ENCODE data around the gene SLC9A3. TPM values are rescaled to one million over a fixed set of nuclear protein-coding genes. Genes with fewer than 3 reads are reported as not detected.

Gene SLC9A3
- total RNA-seq, 1 experiment from 2014 or later: 3.1 TPM

DNA sequence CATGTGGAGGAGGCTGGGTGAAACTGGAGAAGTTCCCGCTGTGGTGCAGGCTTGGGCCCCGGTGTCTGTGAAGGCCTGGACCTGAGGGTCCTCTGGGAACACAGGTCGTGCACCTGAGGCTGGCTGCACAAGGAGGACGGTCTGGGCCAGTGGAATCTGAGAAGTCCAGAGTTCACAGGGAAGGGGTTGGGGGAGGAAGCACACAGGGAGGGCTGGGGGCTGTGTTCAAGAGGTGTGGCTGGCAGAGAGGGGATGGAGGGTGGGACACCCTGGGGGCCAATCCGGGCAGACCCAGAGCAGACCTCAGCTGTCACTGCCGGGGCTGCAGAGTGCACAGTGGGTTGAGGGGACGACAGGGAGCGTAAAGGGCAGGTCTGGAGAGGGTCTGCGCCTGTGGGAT is 2.6 kb downstream of the SLC9A3 start:
- H3K27me3 ChIP-seq (replicated peaks): peaks cover 71% of the 10 kb centered on the region
- H3K9me3 ChIP-seq (replicated peaks): no peaks in the 10 kb centered on the region
- H3K27ac ChIP-seq: no peak overlapping the region
- no peaks in the 10 kb centered on the region for H3K36me3 ChIP-seq
- H3K4me3 ChIP-seq: no peak overlapping the region
- no peak for DNase-seq (ENCODE audit: low read depth in 1 of 2, low spot score in 2 of 2)
- no peaks in the 10 kb centered on the region for H3K4me1 ChIP-seq (replicated peaks)

DNA sequence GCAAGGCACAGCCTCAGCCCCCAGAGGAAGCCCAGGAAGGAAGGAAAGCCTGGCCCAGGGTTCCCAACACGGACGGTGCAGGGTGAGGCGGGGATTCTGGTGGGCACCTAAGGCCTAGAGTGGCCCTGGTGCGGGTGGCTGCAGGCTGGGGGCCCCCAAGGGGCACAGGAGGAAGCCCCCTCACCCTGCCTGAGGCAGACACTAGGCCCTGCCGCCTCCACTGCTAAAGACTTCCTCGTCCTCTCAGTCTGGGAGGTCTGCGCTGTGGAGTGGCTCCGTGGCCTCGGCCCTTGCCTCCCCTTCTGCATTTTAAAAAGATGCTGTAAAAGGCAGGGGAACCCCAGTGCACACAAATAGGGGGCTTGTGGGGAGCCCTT is 3.4 kb downstream of the SLC9A3 start:
- H3K9me3 ChIP-seq (replicated peaks): no peaks in the 10 kb centered on the region
- H3K27me3 ChIP-seq (replicated peaks): peaks cover 62% of the 10 kb centered on the region
- no peak overlapping the region for H3K4me3 ChIP-seq
- H3K4me1 ChIP-seq (replicated peaks): no peaks in the 10 kb centered on the region
- H3K27ac ChIP-seq: no peak overlapping the region
- no peak for DNase-seq (ENCODE audit: low read depth in 1 of 2, low spot score in 2 of 2)
- H3K36me3 ChIP-seq: no peaks in the 10 kb centered on the region

GRCh38 chr5:520196-520849 is 3.9 kb downstream of the SLC9A3 start:
- peaks cover 57% of the 10 kb centered on the region for H3K27me3 ChIP-seq (replicated peaks)
- H3K9me3 ChIP-seq (replicated peaks): no peaks in the 10 kb centered on the region

DNA sequence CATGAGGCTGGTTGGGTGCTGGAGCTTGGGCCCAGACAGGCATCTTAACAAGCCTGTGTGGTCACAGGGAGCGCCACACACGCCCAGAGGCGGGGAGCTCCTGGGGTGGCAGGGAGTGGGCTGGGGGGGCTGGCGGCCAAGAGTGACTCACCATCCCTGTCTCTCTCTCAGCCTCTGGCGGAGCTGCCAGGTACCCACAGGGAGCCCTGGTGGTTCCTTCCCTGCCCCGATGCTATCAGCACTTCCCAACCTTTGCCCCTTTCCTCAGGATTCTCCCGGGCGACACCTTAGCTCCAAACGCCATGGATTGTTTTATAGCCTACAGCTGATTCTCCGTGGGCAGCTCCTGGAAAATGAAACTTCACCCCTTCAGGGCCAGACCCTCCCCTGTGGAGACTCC is 5.5 kb downstream of the SLC9A3 start:
- no peak for DNase-seq (ENCODE audit: low read depth in 1 of 2, low spot score in 2 of 2)
- Histone ChIP-seq H3K27me3 (replicated peaks) (peaks cover 56% of the 10 kb centered on the region), H3K9me3 (replicated peaks) (no peaks in the 10 kb centered on the region)

More at GRCh38 chr5:520196-520849, 3.9 kb downstream of the SLC9A3 start:
- no peak overlapping the region for H3K4me3 ChIP-seq
- no peak overlapping the region for H3K27ac ChIP-seq
- no peaks in the 10 kb centered on the region for H3K4me1 ChIP-seq (replicated peaks)
- no peaks in the 10 kb centered on the region for H3K36me3 ChIP-seq
- no peak for DNase-seq (ENCODE audit: low read depth in 1 of 2, low spot score in 2 of 2)

GRCh38 chr5:517535-518100 is 6.6 kb downstream of the SLC9A3 start:
- no peaks in the 10 kb centered on the region for H3K36me3 ChIP-seq
- no peaks in the 10 kb centered on the region for H3K9me3 ChIP-seq (replicated peaks)
- H3K27ac ChIP-seq: no peak overlapping the region
- no peak overlapping the region for H3K4me3 ChIP-seq
- H3K27me3 ChIP-seq (replicated peaks): peaks cover 56% of the 10 kb centered on the region
- H3K4me1 ChIP-seq (replicated peaks): no peaks in the 10 kb centered on the region
- DNase-seq (ENCODE audit: low read depth in 1 of 2, low spot score in 2 of 2): no peak

More for the DNA sequence above, 5.5 kb downstream of the SLC9A3 start:
- Histone ChIP-seq H3K27ac (no peak overlapping the region), H3K36me3 (no peaks in the 10 kb centered on the region), H3K4me3 (no peak overlapping the region), H3K4me1 (replicated peaks) (no peaks in the 10 kb centered on the region)

GRCh38 chr5:516980-517379 is 7.3 kb downstream of the SLC9A3 start:
- no peak overlapping the region for H3K27ac ChIP-seq
- no peaks in the 10 kb centered on the region for H3K4me1 ChIP-seq (replicated peaks)
- no peaks in the 10 kb centered on the region for H3K36me3 ChIP-seq
- H3K9me3 ChIP-seq (replicated peaks): no peaks in the 10 kb centered on the region
- no peak overlapping the region for H3K4me3 ChIP-seq
- peaks cover 52% of the 10 kb centered on the region for H3K27me3 ChIP-seq (replicated peaks)
- no peak for DNase-seq (ENCODE audit: low read depth in 1 of 2, low spot score in 2 of 2)

DNA sequence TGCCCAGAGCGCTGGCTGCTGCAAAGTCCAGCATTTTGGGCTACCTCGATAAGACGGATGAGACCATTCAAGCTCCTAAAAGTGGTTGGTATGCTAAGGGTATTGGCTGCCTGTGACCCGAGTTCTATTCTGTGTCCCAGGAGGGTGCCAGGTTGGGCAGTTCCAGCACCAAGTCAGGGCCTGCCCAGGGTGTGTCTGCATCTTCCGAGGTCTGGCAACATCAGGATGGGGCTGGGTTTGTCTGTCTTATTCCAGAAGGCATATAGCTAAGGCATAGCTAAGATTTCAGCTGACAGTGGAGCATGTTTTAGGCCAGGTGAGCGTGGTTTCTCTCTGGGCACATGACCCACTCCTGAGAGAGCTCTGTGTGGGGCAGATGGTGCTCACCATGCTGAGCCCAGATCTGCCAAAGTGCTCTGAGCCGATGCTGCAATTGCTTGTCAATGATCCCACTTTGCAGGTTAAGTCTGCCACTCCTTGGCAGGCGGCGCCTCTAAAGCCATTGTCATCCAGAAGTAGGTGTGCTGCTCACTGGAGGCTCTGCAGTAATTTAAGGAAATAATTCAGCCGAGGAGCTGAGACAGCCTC is 7.8 kb downstream of the SLC9A3 start:
- Histone ChIP-seq H3K9me3 (replicated peaks) (no peaks in the 10 kb centered on the region), H3K4me1 (replicated peaks) (no peaks in the 10 kb centered on the region), H3K4me3 (no peak overlapping the region), H3K27me3 (replicated peaks) (peaks cover 52% of the 10 kb centered on the region), H3K36me3 (no peaks in the 10 kb centered on the region), H3K27ac (no peak overlapping the region)
- DNase-seq (ENCODE audit: low read depth in 1 of 2, low spot score in 2 of 2): no peak

DNA sequence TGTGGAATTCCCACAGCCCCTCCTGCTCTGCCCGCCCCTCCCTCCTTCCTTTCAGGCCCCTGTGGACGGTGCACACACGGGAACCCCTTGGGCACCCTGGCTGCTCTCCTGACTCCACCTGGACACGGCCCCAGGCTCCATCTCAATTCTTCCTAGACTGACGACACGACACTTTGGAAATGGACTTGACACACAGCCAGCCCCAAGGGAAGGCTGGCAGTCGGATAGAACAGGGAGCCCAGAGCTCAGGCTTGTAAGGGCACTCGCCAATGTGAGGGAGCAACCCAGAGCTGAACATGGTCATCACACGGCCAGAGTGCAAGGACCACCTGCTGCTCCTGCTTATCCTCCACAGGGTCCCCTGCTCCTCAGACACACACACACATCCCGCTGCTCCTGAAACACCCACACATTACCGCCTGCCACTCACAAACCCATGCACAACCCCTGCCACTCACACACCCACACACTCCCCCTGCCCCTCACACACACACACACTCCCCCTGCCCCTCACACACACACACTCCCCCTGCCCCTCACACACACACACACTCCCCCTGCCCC is 8.9 kb downstream of the SLC9A3 start:
- Histone ChIP-seq H3K27me3 (replicated peaks) (peaks cover 57% of the 10 kb centered on the region), H3K4me1 (replicated peaks) (no peaks in the 10 kb centered on the region), H3K36me3 (no peaks in the 10 kb centered on the region), H3K27ac (no peak overlapping the region), H3K9me3 (replicated peaks) (no peaks in the 10 kb centered on the region), H3K4me3 (no peak overlapping the region)
- no peak for DNase-seq (ENCODE audit: low read depth in 1 of 2, low spot score in 2 of 2)

DNA sequence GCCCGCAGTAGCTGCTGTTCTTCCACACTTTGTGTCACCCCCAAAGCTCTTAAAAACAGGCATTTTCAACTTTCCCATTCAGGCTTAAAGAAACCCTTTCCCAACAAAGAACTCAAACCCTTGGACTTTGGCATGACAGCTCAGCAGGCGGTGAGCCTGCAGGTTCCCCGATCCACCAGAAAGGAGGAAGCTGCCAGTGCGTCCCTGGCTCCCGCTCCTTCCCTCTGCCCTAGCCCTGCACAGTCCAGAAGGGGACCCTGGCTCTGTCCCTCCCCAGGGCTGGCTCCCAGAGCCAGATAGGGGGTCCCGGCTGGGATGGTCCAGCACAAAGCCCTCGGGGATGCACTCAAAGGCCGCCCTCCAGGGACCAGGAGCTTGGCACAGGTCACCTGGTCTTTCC is 9.6 kb downstream of the SLC9A3 start:
- Histone ChIP-seq H3K9me3 (replicated peaks) (no peaks in the 10 kb centered on the region), H3K4me3 (no peak overlapping the region), H3K27ac (no peak overlapping the region), H3K36me3 (no peaks in the 10 kb centered on the region), H3K27me3 (replicated peaks) (peaks cover 56% of the 10 kb centered on the region), H3K4me1 (replicated peaks) (no peaks in the 10 kb centered on the region)
- DNase-seq (ENCODE audit: low read depth in 1 of 2, low spot score in 2 of 2): no peak

GRCh38 chr5:514101-514485 is 10.2 kb downstream of the SLC9A3 start:
- H3K4me3 ChIP-seq: no peak overlapping the region
- H3K36me3 ChIP-seq: no peaks in the 10 kb centered on the region
- no peaks in the 10 kb centered on the region for H3K4me1 ChIP-seq (replicated peaks)
- H3K27ac ChIP-seq: no peak overlapping the region
- DNase-seq (ENCODE audit: low read depth in 1 of 2, low spot score in 2 of 2): no peak
- H3K27me3 ChIP-seq (replicated peaks): peaks cover 52% of the 10 kb centered on the region
- H3K9me3 ChIP-seq (replicated peaks): no peaks in the 10 kb centered on the region

- Histone ChIP-seq H3K27ac (no peak overlapping the region), H3K36me3 (no peaks in the 10 kb centered on the region), H3K4me1 (replicated peaks) (no peaks in the 10 kb centered on the region), H3K4me3 (no peak overlapping the region), H3K9me3 (replicated peaks) (no peaks in the 10 kb centered on the region), H3K27me3 (replicated peaks) (peaks cover 46% of the 10 kb centered on the region)
- no peak for DNase-seq (ENCODE audit: low read depth in 1 of 2, low spot score in 2 of 2)
Observed at GRCh38 chr5:513216-514100, 10.8 kb downstream of the SLC9A3 start.

GRCh38 chr5:511476-511875 is 12.8 kb downstream of the SLC9A3 start:
- no peaks in the 10 kb centered on the region for H3K36me3 ChIP-seq
- H3K4me3 ChIP-seq: no peak overlapping the region
- no peaks in the 10 kb centered on the region for H3K9me3 ChIP-seq (replicated peaks)
- H3K27ac ChIP-seq: no peak overlapping the region
- no peaks in the 10 kb centered on the region for H3K4me1 ChIP-seq (replicated peaks)
- no peak for DNase-seq (ENCODE audit: low read depth in 1 of 2, low spot score in 2 of 2)
- peaks cover 43% of the 10 kb centered on the region for H3K27me3 ChIP-seq (replicated peaks)

DNA sequence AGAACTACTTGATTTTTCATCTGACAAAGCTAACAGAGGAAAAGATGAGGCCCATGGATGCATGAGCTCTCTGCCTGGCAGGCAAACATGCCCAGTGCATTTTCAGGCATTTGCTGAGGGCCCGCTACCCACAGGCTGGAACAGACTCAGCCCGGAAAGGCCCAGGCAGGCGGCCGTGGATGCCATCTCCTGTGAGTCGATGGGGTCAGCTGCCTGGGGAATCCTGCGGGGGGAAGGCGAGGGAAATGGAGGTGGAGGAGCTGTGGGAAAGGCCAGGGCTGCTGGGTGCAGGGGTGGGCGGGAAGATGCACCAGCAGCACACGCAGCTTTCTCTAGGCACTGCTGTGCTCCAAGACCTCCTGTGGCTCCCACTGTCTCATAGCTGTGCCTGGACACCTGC is 13.7 kb downstream of the SLC9A3 start:
- no peak overlapping the region for H3K27ac ChIP-seq
- no peak overlapping the region for H3K4me3 ChIP-seq
- no peaks in the 10 kb centered on the region for H3K4me1 ChIP-seq (replicated peaks)
- no peaks in the 10 kb centered on the region for H3K9me3 ChIP-seq (replicated peaks)
- no peak for DNase-seq (ENCODE audit: low read depth in 1 of 2, low spot score in 2 of 2)
- H3K27me3 ChIP-seq (replicated peaks): peaks cover 43% of the 10 kb centered on the region
- no peaks in the 10 kb centered on the region for H3K36me3 ChIP-seq
